Heart right ventricle (tissue), 16 donors: ENCODE measurements around the gene FBXO7. TPM values are rescaled to one million over a fixed set of nuclear protein-coding genes. Genes with fewer than 3 reads are reported as not detected.
"Not testable (repeated sequence)": the region's sequence is repeated elsewhere in the genome, so short reads cannot be mapped to it uniquely, and the experiment has no call there.

Experiments
- ATAC-seq, 8 donors: fragments of 200-7000 bp; cut with Tn5 transposase; one replicate each; pipeline ENCODE4 v1.9.1; 2020; ENCODE audit warnings: mild to moderate bottlenecking in 8 of 8, moderate library complexity in 8 of 8, moderate number of reproducible peaks in 1 of 8
- DNase-seq, 2 donors: peaks; one replicate each; pipeline ENCODE4 v3.0.0-alpha.2; 2020
- H3K27ac ChIP-seq, 10 donors: fragments of 200-600 bp; sonication (generic) in 2 of 10; one replicate each; pipeline versions ENCODE4 v1.5.0 to v1.8.0; 2020 to 2022; ENCODE audit warnings: mild to moderate bottlenecking in 3 of 10
- H3K27me3 ChIP-seq, 7 donors: fragments of 200-600 bp; one replicate each; pipeline ENCODE4 v1.8.0; 2021 to 2022; ENCODE audit warnings: mild to moderate bottlenecking in 2 of 7
- H3K36me3 ChIP-seq, 9 donors: fragments of 200-600 bp; sonication (generic) in 1 of 9; one replicate each; pipeline versions ENCODE4 v1.5.0 to v1.8.0; 2020 to 2022; ENCODE audit warnings: mild to moderate bottlenecking in 2 of 9
- H3K4me1 ChIP-seq, 9 donors: fragments of 200-600 bp; sonication (generic) in 1 of 9; one replicate each; pipeline versions ENCODE4 v1.5.0 to v1.8.0; 2020 to 2022; ENCODE audit warnings: mild to moderate bottlenecking in 4 of 9
- H3K4me3 ChIP-seq, 10 donors: fragments of 200-600 bp; sonication (generic) in 2 of 10; one replicate each; pipeline versions ENCODE4 v1.5.0 to v1.8.0; 2020 to 2022; ENCODE audit warnings: mild to moderate bottlenecking in 7 of 10, moderate library complexity in 2 of 10
- H3K9me3 ChIP-seq, 11 donors: fragments of 200-600 bp in 10 of 11; sonication (generic) in 2 of 11; one replicate each; pipeline versions ENCODE4 v1.5.0 to v1.8.0; 2013 to 2022; ENCODE audit warnings: mild to moderate bottlenecking in 2 of 11, control low read depth in 1 of 11, moderate library complexity in 1 of 11
- CTCF ChIP-seq, 9 donors: fragments of 200-600 bp; sonication (generic) in 2 of 9; IDR thresholded peaks; one replicate each; pipeline versions ENCODE4 v1.5.0 to v1.8.0; 2021 to 2022; ENCODE audit warnings: antibody characterized with exemption in 9 of 9, mild to moderate bottlenecking in 5 of 9, moderate library complexity in 1 of 9
- WGBS, 2 donors: extraction: QIAGEN DNeasy Blood & Tissue Kit; methylation state at CpG; one replicate each; pipeline ENCODE4 v1.1.7; 2013; ENCODE audit warnings: inconsistent platforms in 1 of 2; 5-methylcytosine and 5-hydroxymethylcytosine counted together
- intact Hi-C, 10 donors: fragments of 100-400 bp; cut with DNase I; formaldehyde crosslinking; loops; one replicate each; pipeline versions ENCODE4 v1.11.1 to v1.14.2; 2022
- polyA plus RNA-seq, 2 donors: library from polyadenylated mRNA; stranded (reverse); fragments of 200-250 nt; gene quantifications; one replicate each; pipeline ENCODE4 v1.2.3, GENCODE V29; 2013
- total RNA-seq, 10 donors: library from RNA; stranded (reverse); fragmentation: NEBNext Ultra II Directional in 3 of 10; extraction: Animal tissue kit (Norgen Biotek cat#: 25700) in 3 of 10; gene quantifications; one replicate each; pipeline versions ENCODE4 v1.2.1 to v1.2.4, GENCODE V29; 2021 to 2023
- donor health status: Arrhythmogenic right ventricular cardiomyopathy.
- donor health status: ischemic (EF 13 %, LVEDD 7.1; RV severe dilation, severe dysfunction).
- donor health status: healthy with polysubstance abuse.
- donor health status: DM: no; HTN: yes; CAD: no.
- donor health status: DM: no; HTN: no; CAD: no.
- donor health status: ischemic (EF 25% LVEDD 6.9; RV normal size, moderate dysfunction).
- donor health status: ischemic (EF 25% LVEDD 5.7; RV mildly dilated, moderate dysfunction).
- donor health status: healthy.
- donor health status: DM: yes; HTN: yes; CAD: no.
- donor health status: Ischemic cardiomyopathy.
- donor health status: ischemic (EF 35%, LVEDD 5.7; RV mildly dilated, moderate dysfunction).
- donor health status: nonischemic (EF 11% LVEDD 7.7; RV severe dilation, severe dysfunction).
- donor health status: DM: yes; HTN: yes; CAD: no.
- donor health status: PGD.
- donor health status: ischemic (EF 29% LVEDD 5.4; RV normal size, mild dysfunction).
- donor health status: nonischemic (EF 23%, LVEDD 6.1; RV moderate dilation, normal function).

The FBXO7 gene
- total and polyA plus RNA-seq, 12 donors, result 21.1 to 52.2 (median 37.6) TPM

- peak in 8 of 9 donors; percentile 36 to 71 (median 56) for TF ChIP-seq CTCF (IDR thresholded peaks at IDR 0.05)
- intact Hi-C loops, result loop anchor here in 7 of 10 donors (5.0 to 10.0 kb wide), 5 partner anchors 59 to 501 kb away; partner anchors contain the start of gene RTCB (in 4 of the 7)
- peak overlapping the region in 9 of 10 donors; percentile 97 to 100 (median 99) for H3K27ac ChIP-seq
- no peaks in the 10 kb centered on the region for H3K9me3 ChIP-seq
- ATAC-seq, result peak in 1 of 8 donors; percentile 14
- H3K27me3 ChIP-seq, result peaks cover 0 to 5% (median 0%) of the 10 kb centered on the region in 7 donors
- peak in 1 of 2 donors; percentile 14 for DNase-seq
- WGBS, 2 donors, result 34 to 45% methylated on average over 6 of the region's 6 CpGs
- H3K36me3 ChIP-seq, result peaks cover 0 to 1% (median 0%) of the 10 kb centered on the region in 9 donors
- H3K4me1 ChIP-seq, result peaks cover 0 to 37% (median 31%) of the 10 kb centered on the region in 9 donors
- H3K4me3 ChIP-seq, result peak overlapping the region in 8 of 10 donors; percentile 84 to 99 (median 89)
These were observed 1.1 kb upstream of the FBXO7 start for GRCh38 chr22:32473388-32473952.

- intact Hi-C loops, result loop anchor here in 6 of 10 donors (2.0 to 10.0 kb wide), 4 partner anchors 61 to 501 kb away; partner anchors contain the start of gene RTCB (in 3 of the 6)
- Histone ChIP-seq H3K4me3 (peak overlapping the region; percentile 71 to 100 (median 89)), H3K9me3 (no peaks in the 10 kb centered on the region), H3K4me1 (peaks cover 0 to 52% (median 31%) of the 10 kb centered on the region in 9 donors), H3K27me3 (no peaks in the 10 kb centered on the region), H3K36me3 (peaks cover 0 to 20% (median 0%) of the 10 kb centered on the region in 9 donors), H3K27ac (peak overlapping the region; percentile 97 to 100 (median 99))
- 0 to 1% methylated on average over 17 of the region's 17 CpGs for WGBS, 2 donors
- TF ChIP-seq CTCF (IDR thresholded peaks at IDR 0.05), result no peak
- peak; percentile 23 to 41 for DNase-seq
- ATAC-seq, result peak in 6 of 8 donors; percentile 10 to 52 (median 34)
These were observed 928 bp downstream of the FBXO7 start for GRCh38 chr22:32475468-32476010.

GRCh38 chr22:32476281-32477195, 1.9 kb downstream of the FBXO7 start:
- Histone ChIP-seq H3K9me3 (no peaks in the 10 kb centered on the region), H3K4me3 (peak overlapping the region in 9 of 10 donors; percentile 84 to 100 (median 89)), H3K27me3 (no peaks in the 10 kb centered on the region), H3K4me1 (peaks cover 0 to 52% (median 31%) of the 10 kb centered on the region in 9 donors), H3K36me3 (peaks cover 0 to 30% (median 0%) of the 10 kb centered on the region in 9 donors), H3K27ac (peak overlapping the region in 6 of 10 donors; percentile 97 to 100 (median 99))
- intact Hi-C loops, result loop anchor here in 6 of 10 donors (10.0 kb wide), 3 partner anchors 62 to 502 kb away; partner anchors contain the start of gene RTCB (in 1 of the 6)
- ATAC-seq (no peak), DNase-seq (no peak)
- TF ChIP-seq CTCF (IDR thresholded peaks at IDR 0.05), result no peak
- 29 to 40% methylated on average over 8 of the region's 8 CpGs for WGBS, 2 donors

- 93% methylated on average over 5 of the region's 5 CpGs for WGBS, 2 donors
- intact Hi-C loops, result loop anchor here in 6 of 10 donors (10.0 kb wide), 3 partner anchors 63 to 503 kb away; partner anchors contain the start of gene RTCB (in 1 of the 6)
- ATAC-seq (no peak), DNase-seq (no peak)
- H3K36me3 ChIP-seq, result peaks cover 0 to 32% (median 0%) of the 10 kb centered on the region in 9 donors
- no peak overlapping the region for H3K4me3 ChIP-seq
- H3K27ac ChIP-seq, result no peak overlapping the region
- peaks cover 0 to 60% (median 36%) of the 10 kb centered on the region in 9 donors for H3K4me1 ChIP-seq
- no peaks in the 10 kb centered on the region for H3K27me3 ChIP-seq
- no peaks in the 10 kb centered on the region for H3K9me3 ChIP-seq
- TF ChIP-seq CTCF (IDR thresholded peaks at IDR 0.05), result no peak
These were observed 3.0 kb downstream of the FBXO7 start for GRCh38 chr22:32477596-32477995.

GRCh38 chr22:32478552-32478951, 3.9 kb downstream of the FBXO7 start:
- Histone ChIP-seq H3K36me3 (peaks cover 0 to 32% (median 0%) of the 10 kb centered on the region in 9 donors), H3K4me1 (peaks cover 0 to 65% (median 41%) of the 10 kb centered on the region in 9 donors)
- not testable (repeated sequence) for ATAC-seq, H3K9me3 ChIP-seq, H3K27me3 ChIP-seq, H3K4me3 ChIP-seq, H3K27ac ChIP-seq, DNase-seq
- 96 to 97% methylated on average over 2 of the region's 2 CpGs for WGBS, 2 donors
- intact Hi-C loops, result loop anchor here in 6 of 10 donors (10.0 kb wide), 3 partner anchors 64 to 504 kb away; partner anchors contain the start of gene RTCB (in 1 of the 6)
